Measurements from ENCODE around the gene SGCG. TPM values are rescaled to one million over a fixed set of nuclear protein-coding genes. Genes with fewer than 3 reads are reported as not detected.

Gene SGCG
- total RNA-seq, 2 donors from 2014 or later: 0.78 TPM; not detected in 1

DNA sequence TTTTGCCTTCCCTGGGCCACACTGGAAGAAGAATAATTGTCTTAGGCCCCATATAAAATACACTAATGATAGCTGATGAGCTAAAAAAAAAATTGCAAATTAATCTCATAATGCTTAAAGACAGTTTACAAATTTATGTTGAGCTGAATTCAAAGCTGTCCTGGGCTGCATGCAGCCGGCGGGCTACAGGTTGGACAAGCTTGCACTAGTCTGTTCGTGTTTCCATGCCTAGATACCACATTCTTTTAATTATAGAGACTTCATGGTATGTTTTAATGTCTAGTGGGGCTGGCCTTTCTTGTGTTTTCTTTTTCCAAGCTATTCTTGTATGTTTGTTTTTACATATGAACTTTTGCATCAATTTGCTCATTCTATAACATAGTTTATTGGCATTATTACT lies 90.6 kb downstream of the SGCG start:
- intact Hi-C loops (cut with DNase I): no loop called here
- H3K36me3 ChIP-seq (replicated peaks in 1 of 2; ENCODE audit: insufficient read depth in 1 of 2, low read depth in 2 of 2): no peaks in the 10 kb centered on the region
- no peaks in the 10 kb centered on the region for H3K4me1 ChIP-seq
- TF ChIP-seq, protein P1, sequence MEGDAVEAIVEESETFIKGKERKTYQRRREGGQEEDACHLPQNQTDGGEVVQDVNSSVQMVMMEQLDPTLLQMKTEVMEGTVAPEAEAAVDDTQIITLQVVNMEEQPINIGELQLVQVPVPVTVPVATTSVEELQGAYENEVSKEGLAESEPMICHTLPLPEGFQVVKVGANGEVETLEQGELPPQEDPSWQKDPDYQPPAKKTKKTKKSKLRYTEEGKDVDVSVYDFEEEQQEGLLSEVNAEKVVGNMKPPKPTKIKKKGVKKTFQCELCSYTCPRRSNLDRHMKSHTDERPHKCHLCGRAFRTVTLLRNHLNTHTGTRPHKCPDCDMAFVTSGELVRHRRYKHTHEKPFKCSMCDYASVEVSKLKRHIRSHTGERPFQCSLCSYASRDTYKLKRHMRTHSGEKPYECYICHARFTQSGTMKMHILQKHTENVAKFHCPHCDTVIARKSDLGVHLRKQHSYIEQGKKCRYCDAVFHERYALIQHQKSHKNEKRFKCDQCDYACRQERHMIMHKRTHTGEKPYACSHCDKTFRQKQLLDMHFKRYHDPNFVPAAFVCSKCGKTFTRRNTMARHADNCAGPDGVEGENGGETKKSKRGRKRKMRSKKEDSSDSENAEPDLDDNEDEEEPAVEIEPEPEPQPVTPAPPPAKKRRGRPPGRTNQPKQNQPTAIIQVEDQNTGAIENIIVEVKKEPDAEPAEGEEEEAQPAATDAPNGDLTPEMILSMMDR (IDR thresholded peaks at IDR 0.05): no peak
- no peak for TF ChIP-seq POLR2A (IDR thresholded peaks at IDR 0.05)
- 85 to 90% methylated on average over 3 of the region's 3 CpGs for WGBS, 2 donors
- no peaks in the 10 kb centered on the region for H3K9me3 ChIP-seq
- H3K27ac ChIP-seq: no peak overlapping the region
- ATAC-seq: no peak
- no peak for DNase-seq
- no peaks in the 10 kb centered on the region for H3K27me3 ChIP-seq
- no peak overlapping the region for H3K4me3 ChIP-seq

DNA sequence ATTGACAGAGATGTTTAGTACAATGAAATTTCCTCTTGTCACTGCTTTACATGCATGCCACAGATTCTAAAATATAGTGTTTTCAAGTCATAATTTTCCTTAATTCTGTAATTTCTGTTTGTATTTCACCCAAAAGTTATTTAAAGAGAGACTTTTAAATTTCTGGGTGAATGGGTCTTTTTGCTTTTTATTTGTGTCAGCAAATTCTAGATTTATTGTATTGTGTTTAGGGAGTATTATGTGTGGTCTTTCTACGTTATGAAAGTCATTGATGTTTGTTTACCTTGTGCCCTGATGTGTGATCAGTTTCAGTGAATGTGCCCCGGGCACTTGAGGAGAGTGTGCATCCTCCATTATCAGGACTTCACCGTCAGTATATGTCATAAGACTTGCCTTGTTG lies 92.7 kb downstream of the SGCG start:
- ATAC-seq (no peak), DNase-seq (no peak)
- H3K27me3 ChIP-seq: no peaks in the 10 kb centered on the region
- no peaks in the 10 kb centered on the region for H3K36me3 ChIP-seq (replicated peaks in 1 of 2; ENCODE audit: insufficient read depth in 1 of 2, low read depth in 2 of 2)
- TF ChIP-seq, protein P1 (IDR thresholded peaks at IDR 0.05): no peak
- TF ChIP-seq POLR2A (IDR thresholded peaks at IDR 0.05): no peak
- no peak overlapping the region for H3K4me3 ChIP-seq
- intact Hi-C loops (cut with DNase I): no loop called here
- H3K4me1 ChIP-seq: no peaks in the 10 kb centered on the region
- H3K27ac ChIP-seq: no peak overlapping the region
- no peaks in the 10 kb centered on the region for H3K9me3 ChIP-seq
- WGBS, 2 donors: 46 to 48% methylated on average over 3 of the region's 3 CpGs

DNA sequence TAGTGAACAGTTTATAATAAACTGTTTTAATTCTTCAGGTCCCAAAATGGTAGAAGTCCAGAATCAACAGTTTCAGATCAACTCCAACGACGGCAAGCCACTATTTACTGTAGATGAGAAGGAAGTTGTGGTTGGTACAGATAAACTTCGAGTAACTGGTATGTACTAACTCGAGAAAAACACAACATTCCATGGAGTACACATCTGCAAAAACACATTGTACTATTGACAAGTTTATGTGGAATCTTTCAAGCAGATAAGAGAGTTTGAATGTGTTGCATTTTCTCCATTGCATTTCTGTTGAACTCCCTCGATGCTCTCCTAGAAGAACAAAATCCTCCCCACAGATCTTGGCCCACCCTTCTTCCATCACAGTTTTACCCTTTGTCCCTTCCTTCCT lies 98.5 kb downstream of the SGCG start:
- TF ChIP-seq, protein P1 (IDR thresholded peaks at IDR 0.05): no peak
- TF ChIP-seq POLR2A (IDR thresholded peaks at IDR 0.05): no peak
- ATAC-seq (no peak), DNase-seq (no peak)
- intact Hi-C loops (cut with DNase I): no loop called here
- no peak overlapping the region for H3K4me3 ChIP-seq
- no peaks in the 10 kb centered on the region for H3K27me3 ChIP-seq
- no peaks in the 10 kb centered on the region for H3K36me3 ChIP-seq (replicated peaks in 1 of 2; ENCODE audit: insufficient read depth in 1 of 2, low read depth in 2 of 2)
- no peaks in the 10 kb centered on the region for H3K9me3 ChIP-seq
- 47 to 64% methylated on average over 5 of the region's 5 CpGs for WGBS, 2 donors
- H3K27ac ChIP-seq: no peak overlapping the region
- no peaks in the 10 kb centered on the region for H3K4me1 ChIP-seq

DNA sequence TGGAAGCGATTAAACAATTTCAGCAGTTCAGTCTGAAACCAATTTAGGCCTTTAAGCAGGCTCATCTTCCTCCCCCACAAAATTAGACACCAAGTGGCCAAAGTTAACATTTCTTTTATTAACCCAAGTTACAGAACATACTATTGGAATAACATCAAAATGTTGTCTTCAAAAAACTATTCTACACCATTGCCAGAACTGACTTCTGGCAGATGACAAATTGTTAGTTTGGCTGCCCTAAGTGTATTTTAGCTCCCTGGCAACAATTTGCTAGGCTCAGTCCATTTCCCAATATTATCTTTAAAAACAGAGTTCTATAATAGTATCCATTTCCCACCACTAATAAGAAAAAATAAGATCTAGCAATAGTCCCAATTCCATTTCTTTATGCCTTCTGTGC lies 107.8 kb downstream of the SGCG start:
- no peak for DNase-seq
- ATAC-seq: no peak

DNA sequence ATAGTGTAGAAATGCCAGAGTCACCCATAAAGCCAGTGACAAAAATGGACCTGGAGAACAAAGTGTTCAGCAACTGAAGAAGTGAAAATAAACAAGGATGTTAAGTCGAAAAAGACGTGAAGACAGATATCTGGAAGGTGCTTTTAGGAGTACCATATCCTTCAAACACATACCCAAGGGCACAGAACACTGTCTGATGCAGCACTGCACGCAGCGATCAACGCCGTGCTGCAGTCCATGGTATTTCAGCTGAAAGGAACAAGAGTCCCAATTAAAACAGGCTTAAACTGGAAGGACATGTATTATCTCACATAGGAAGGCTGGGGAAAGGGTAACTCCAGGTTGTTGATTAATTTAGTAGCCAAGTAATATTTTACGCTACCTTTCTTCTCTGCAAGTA lies 108.2 kb downstream of the SGCG start:
- Histone ChIP-seq H3K4me1 (no peaks in the 10 kb centered on the region), H3K27ac (no peak overlapping the region), H3K4me3 (no peak overlapping the region), H3K9me3 (no peaks in the 10 kb centered on the region), H3K36me3 (replicated peaks in 1 of 2; ENCODE audit: insufficient read depth in 1 of 2, low read depth in 2 of 2) (no peaks in the 10 kb centered on the region), H3K27me3 (no peaks in the 10 kb centered on the region)
- no peak for DNase-seq
- TF ChIP-seq, protein P1 (IDR thresholded peaks at IDR 0.05): no peak
- TF ChIP-seq POLR2A (IDR thresholded peaks at IDR 0.05): no peak
- WGBS, 2 donors: 60 to 63% methylated on average over 7 of the region's 7 CpGs
- ATAC-seq: no peak
- intact Hi-C loops (cut with DNase I): no loop called here

More for the DNA sequence above, 107.8 kb downstream of the SGCG start:
- no peak for TF ChIP-seq POLR2A (IDR thresholded peaks at IDR 0.05)
- Histone ChIP-seq H3K36me3 (replicated peaks in 1 of 2; ENCODE audit: insufficient read depth in 1 of 2, low read depth in 2 of 2) (no peaks in the 10 kb centered on the region), H3K4me3 (no peak overlapping the region), H3K4me1 (no peaks in the 10 kb centered on the region), H3K27me3 (no peaks in the 10 kb centered on the region), H3K27ac (no peak overlapping the region), H3K9me3 (no peaks in the 10 kb centered on the region)
- WGBS, 2 donors: 75 to 86% methylated on average over 1 of the region's 1 CpG
- intact Hi-C loops (cut with DNase I): no loop called here
